ENCODE measurements around the gene RFTN2.
"Not testable (repeated sequence)": the region's sequence is repeated elsewhere in the genome, so short reads cannot be mapped to it uniquely, and the experiment has no call there.

Gene RFTN2

DNA sequence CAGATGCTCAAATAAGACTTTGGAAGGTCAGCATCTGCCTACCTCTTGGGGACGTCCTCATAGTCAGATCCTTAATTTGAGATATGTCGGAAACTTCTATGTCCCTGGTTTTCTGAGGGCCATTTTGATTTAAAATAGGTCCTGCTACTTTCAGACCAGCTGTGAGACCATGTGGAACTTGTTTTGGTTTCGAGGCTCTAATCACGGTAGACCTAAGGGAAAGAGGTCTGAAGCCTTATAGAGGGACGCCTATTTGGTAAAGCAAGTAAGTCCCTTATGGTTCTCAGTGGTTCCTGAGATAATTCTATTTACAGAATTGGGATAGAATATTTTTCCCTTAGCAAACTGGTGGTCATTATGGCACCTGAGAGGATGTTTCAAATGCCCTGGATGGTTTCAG lies 75.1 kb downstream of the RFTN2 start:
- Mint-ChIP-seq H3K4me1 (peaks cover 4% of the 10 kb centered on the region), H3K36me3 (ENCODE audit: low read depth) (no peaks in the 10 kb centered on the region), H3K27ac (no peak overlapping the region), H3K9me3 (no peaks in the 10 kb centered on the region), H3K27me3 (peaks cover 6% of the 10 kb centered on the region), H3K4me3 (no peak overlapping the region)
- no peak for DNase-seq
- no peak for ATAC-seq

DNA sequence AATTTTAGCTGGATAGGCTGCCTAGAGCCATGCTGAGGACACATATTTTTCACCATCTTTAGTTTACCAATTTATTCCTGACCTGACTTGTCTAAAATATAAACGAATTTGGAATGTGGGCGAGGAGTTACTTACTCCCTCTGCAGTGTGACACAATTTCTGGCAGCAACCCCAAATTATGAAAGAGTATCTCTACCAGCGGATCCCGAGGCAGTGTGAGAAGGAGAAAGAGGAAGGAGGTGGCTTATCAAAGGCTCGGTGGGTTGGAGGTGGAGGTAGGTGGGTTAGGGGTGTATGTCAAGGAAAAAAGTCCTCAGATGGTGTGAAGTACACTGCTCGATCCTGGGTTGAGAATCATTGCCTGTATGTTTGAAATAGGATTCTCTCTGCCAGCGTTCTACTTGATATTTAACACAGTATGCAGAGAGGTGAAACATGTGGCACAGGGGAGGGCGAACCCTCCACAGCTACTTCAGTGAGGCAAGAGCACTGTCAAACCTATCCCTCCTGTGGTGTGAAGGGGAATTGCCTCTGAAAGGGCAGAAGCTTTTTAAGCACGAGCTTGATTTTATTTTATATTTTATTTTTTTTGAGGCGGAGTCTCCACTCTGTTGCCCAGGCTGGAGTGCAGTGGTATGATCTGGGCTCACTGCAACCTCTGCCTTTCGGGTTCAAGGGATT lies 76.0 kb downstream of the RFTN2 start:
- ATAC-seq (peak; percentile 92), DNase-seq (peak; percentile 16)
- H3K36me3 Mint-ChIP-seq (ENCODE audit: low read depth), result no peaks in the 10 kb centered on the region
- no peaks in the 10 kb centered on the region for H3K9me3 Mint-ChIP-seq
- H3K4me1 Mint-ChIP-seq, result peaks cover 4% of the 10 kb centered on the region
- H3K27ac Mint-ChIP-seq, result no peak overlapping the region
- peaks cover 6% of the 10 kb centered on the region for H3K27me3 Mint-ChIP-seq
- H3K4me3 Mint-ChIP-seq, result peak overlapping the region; percentile 36

DNA sequence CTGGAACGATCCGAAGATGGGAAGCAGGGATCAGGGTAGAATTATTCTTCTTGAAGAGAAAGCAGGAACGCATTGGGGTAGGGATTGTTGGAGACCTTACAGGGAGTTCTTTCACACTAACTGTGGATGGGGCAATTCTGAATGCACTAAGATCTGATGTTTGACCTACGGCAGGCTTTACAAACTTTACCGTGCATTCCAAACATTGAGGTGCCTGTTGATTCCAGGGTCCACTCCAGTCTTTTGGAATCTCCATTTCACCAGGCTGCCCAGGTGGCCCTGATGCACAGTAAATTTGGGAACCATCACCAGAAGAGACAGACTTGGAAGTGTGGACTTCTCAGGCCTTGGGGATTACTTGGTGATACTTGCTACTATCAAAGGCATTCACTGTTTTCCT lies 76.9 kb downstream of the RFTN2 start:
- Mint-ChIP-seq H3K27ac (no peak overlapping the region), H3K36me3 (ENCODE audit: low read depth) (no peaks in the 10 kb centered on the region)
- no peak for ATAC-seq

DNA sequence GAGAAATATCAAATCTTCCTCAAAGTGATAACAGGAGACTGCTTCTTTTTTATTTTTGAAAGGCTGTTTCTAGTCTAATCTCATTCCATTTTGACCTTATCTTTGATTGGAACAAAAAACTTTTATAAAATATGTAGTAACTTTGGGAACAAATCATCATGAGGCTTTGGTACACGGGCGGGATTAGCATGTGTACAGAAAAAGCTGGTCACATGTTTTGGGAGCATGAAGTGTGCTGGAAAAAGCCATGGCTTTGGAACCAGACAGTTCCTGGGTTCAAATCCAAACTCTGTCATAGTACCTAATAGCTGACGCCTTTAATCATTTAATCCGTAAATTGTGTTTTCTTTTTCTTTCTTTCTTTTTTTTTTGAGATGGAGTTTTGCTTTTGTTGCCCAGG lies 78.2 kb downstream of the RFTN2 start:
- Mint-ChIP-seq H3K9me3 (no peaks in the 10 kb centered on the region), H3K4me3 (no peak overlapping the region), H3K4me1 (peaks cover 4% of the 10 kb centered on the region), H3K36me3 (ENCODE audit: low read depth) (no peaks in the 10 kb centered on the region), H3K27me3 (peaks cover 6% of the 10 kb centered on the region), H3K27ac (no peak overlapping the region)
- ATAC-seq (no peak), DNase-seq (no peak)

More for the DNA sequence above, 76.9 kb downstream of the RFTN2 start:
- Mint-ChIP-seq H3K9me3 (no peaks in the 10 kb centered on the region), H3K4me1 (peaks cover 4% of the 10 kb centered on the region), H3K4me3 (no peak overlapping the region), H3K27me3 (peaks cover 6% of the 10 kb centered on the region)
- DNase-seq, result no peak

DNA sequence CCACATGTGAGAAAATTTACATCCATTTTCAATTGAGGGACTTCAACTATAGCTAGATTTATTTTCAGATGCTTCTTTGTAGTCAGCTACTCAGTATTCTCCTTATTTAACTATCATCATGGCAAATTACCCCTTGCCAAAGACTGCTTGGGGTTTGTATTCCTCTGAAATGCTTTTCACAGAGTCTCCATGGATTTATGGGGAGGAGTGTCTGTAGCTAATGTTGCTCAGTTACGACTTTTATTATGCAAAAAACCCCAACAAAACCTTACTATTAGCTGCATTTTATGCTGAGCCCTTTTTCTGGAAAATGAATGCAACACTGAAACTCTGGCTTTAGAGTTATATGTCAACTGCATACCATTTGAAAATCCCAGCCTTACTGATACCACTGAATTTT lies 78.6 kb downstream of the RFTN2 start:
- ATAC-seq, result no peak

DNA sequence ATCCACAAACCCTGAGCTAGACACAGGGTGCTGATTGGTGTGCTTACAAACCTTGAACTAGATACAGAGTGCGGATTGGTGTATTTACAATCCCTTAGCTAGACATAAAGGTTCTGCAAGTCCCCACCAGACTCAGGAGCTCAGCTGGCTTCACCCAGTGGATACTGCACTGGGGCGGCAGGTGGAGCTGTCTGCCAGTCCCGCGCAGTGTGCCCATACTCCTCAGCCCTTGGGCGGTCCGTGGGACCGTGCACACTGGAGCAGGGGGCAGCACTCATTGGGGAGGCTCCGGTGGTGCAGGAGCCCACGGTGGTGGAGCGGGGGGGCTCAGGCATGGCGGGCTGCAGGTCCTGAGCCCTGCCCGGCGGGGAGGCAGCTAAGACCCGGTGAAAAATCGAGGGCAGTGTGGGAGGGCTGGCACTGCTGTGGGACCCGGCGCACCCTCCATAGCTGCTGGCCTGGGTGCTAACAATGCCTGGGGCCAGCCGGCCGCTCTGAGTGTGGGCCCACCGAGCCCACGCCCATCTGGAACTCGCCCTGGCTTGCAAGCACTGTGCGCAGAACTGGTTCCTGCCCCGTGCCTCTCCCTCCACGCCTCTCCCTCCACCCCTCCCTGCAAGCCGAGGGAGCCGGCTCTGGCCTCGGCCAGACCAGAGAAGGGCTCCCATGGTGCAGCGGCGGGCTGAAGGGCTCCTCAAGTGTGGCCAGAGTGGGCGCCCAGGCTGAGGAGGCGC lies 83.9 kb downstream of the RFTN2 start:
- H3K27ac Mint-ChIP-seq, result no peak overlapping the region
- H3K4me1 Mint-ChIP-seq, result no peaks in the 10 kb centered on the region
- DNase-seq (no peak), ATAC-seq (no peak)
- H3K9me3 Mint-ChIP-seq, result no peaks in the 10 kb centered on the region
- no peak overlapping the region for H3K4me3 Mint-ChIP-seq
- no peaks in the 10 kb centered on the region for H3K36me3 Mint-ChIP-seq (ENCODE audit: low read depth)
- H3K27me3 Mint-ChIP-seq, result peaks cover 11% of the 10 kb centered on the region

More for the DNA sequence above, 78.6 kb downstream of the RFTN2 start:
- Mint-ChIP-seq H3K9me3 (no peaks in the 10 kb centered on the region), H3K27me3 (peaks cover 6% of the 10 kb centered on the region), H3K4me1 (peaks cover 4% of the 10 kb centered on the region), H3K4me3 (no peak overlapping the region), H3K36me3 (ENCODE audit: low read depth) (no peaks in the 10 kb centered on the region), H3K27ac (no peak overlapping the region)
- no peak for DNase-seq

DNA sequence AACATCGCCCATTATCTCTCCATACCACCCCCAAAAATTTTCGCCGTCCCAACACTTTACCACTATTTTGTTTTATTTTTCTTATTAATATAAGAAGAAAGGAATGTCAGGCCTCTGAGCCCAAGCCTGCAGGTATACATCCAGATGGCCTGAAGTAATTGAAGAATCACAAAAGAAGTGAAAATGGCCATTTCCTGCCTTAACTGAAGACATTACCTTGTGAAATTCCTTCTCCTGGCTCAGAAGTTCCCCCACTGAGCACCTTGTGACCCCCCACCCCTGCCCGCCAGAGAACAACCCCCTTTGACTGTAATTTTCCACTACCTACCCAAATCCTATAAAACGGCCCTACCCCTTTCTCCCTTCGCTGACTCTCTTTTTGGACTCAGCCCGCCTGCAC lies 88.1 kb downstream of the RFTN2 start:
- not testable (repeated sequence) for ATAC-seq, DNase-seq

DNA sequence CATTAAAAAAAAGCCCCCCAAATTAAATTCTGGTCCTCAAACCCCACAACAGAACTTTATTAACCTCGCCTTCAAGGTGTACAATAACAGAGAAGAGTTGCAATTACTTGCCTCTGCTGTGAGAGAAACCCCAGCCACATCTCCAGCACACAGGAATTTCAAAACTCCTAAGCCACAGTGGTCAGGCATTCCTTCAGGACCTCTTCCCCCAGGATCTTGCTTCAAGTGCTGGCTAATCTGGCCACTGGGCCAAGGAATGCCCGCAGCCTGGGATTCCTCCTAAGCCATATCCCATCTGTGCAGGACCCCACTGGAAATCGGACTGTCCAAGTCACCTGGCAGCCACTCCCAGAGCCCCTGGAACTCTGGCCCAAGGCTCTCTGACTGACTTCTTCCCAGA lies 95.2 kb downstream of the RFTN2 start:
- H3K9me3 Mint-ChIP-seq; ATAC-seq; H3K27me3 Mint-ChIP-seq; DNase-seq; H3K36me3 Mint-ChIP-seq (ENCODE audit: low read depth); H3K27ac Mint-ChIP-seq; H3K4me3 Mint-ChIP-seq; H3K4me1 Mint-ChIP-seq: not testable (repeated sequence)

More for the DNA sequence above, 88.1 kb downstream of the RFTN2 start:
- H3K27me3 Mint-ChIP-seq, result peaks cover 11% of the 10 kb centered on the region
- not testable (repeated sequence) for H3K36me3 Mint-ChIP-seq (ENCODE audit: low read depth); H3K4me3 Mint-ChIP-seq; H3K4me1 Mint-ChIP-seq; H3K9me3 Mint-ChIP-seq; H3K27ac Mint-ChIP-seq

DNA sequence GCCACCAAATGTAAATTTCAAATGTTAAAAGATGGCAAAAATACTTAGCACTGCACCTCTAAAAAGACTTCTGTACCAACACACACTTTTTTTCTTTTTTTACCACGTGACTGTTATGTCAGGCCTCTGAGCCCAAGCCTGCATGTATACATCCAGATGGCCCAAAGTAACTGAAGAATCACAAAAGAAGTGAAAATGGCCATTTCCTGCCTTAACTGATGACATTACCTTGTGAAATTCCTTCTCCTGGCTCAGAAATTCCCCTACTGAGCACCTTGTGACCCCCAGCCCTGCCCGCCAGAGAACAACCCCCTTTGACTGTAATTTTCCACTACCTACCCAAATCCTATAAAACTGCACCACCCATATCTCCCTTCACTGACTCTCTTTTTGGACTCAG lies 97.1 kb downstream of the RFTN2 start:
- peaks cover 11% of the 10 kb centered on the region for H3K36me3 Mint-ChIP-seq (ENCODE audit: low read depth)
- not testable (repeated sequence) for H3K27ac Mint-ChIP-seq, H3K27me3 Mint-ChIP-seq, H3K4me1 Mint-ChIP-seq, H3K4me3 Mint-ChIP-seq, ATAC-seq, DNase-seq, H3K9me3 Mint-ChIP-seq

DNA sequence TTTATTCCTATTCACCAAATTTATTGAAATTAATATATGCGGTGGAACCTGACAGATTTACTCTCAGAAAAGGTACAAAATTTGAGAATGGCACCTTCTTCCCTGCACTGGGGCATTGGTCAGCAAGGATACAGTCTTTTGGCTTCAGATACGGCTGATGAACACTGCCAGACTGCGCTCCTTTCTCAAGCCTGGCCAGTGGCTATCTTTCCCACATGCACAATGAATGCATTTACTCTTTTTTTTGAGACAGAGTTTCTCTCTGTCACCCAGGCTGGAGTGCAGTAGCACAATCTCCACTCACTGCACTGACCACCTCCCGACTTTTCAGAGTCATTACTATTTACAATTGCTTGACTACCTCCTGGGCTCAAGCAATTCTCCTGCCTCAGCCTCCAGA lies 97.9 kb downstream of the RFTN2 start:
- no peak overlapping the region for H3K4me3 Mint-ChIP-seq
- no peaks in the 10 kb centered on the region for H3K27me3 Mint-ChIP-seq
- ATAC-seq, result no peak

DNA sequence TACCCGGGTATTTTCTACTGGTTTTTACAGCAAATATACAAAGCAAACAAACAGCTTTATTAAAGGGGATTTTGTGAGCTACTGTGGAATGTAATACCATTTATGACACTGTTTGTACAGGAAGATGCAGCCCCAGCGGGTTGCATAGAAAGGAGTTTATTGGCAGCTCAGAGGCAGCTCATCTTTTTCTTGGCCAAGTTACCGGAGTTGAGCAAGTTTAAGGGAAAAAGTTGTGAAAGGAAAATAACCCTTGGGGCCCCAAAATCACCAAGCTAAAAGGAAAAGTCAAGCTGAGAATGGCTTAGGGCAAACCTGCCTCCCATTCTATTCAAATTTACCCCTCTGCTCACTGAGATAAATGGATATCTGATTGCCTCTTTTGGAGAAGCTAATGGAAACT lies 98.8 kb downstream of the RFTN2 start:
- no peak for ATAC-seq
- no peaks in the 10 kb centered on the region for H3K4me1 Mint-ChIP-seq
- H3K9me3 Mint-ChIP-seq, result peaks cover 15% of the 10 kb centered on the region
- no peak overlapping the region for H3K27ac Mint-ChIP-seq
- no peak for DNase-seq
- H3K36me3 Mint-ChIP-seq (ENCODE audit: low read depth), result peaks cover 21% of the 10 kb centered on the region
- H3K27me3 Mint-ChIP-seq, result no peaks in the 10 kb centered on the region
- no peak overlapping the region for H3K4me3 Mint-ChIP-seq

More for the DNA sequence above, 97.9 kb downstream of the RFTN2 start:
- no peak overlapping the region for H3K27ac Mint-ChIP-seq
- H3K9me3 Mint-ChIP-seq, result peaks cover 12% of the 10 kb centered on the region
- DNase-seq, result no peak
- peaks cover 17% of the 10 kb centered on the region for H3K36me3 Mint-ChIP-seq (ENCODE audit: low read depth)
- H3K4me1 Mint-ChIP-seq, result no peaks in the 10 kb centered on the region

DNA sequence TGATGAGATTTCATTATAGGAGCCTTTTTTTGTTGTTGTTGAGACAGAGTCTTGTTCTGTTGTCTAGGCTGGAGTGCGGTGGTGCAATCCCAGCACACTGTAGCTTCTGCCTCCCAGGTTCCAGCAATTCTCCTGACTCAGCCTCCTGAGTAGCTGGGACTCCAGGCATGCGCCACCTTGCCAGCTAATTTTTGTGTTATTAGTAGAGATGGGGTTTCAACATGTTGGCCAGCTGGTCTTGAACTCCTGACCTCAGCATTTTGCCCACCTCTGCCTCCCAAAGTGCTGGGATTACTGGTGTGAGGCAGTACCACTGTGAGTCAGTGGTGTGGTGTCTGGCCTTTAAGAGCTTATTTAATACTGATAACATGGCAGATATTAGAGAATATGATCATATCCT lies 99.4 kb downstream of the RFTN2 start:
- no peaks in the 10 kb centered on the region for H3K27me3 Mint-ChIP-seq
- H3K27ac Mint-ChIP-seq, result no peak overlapping the region

DNA sequence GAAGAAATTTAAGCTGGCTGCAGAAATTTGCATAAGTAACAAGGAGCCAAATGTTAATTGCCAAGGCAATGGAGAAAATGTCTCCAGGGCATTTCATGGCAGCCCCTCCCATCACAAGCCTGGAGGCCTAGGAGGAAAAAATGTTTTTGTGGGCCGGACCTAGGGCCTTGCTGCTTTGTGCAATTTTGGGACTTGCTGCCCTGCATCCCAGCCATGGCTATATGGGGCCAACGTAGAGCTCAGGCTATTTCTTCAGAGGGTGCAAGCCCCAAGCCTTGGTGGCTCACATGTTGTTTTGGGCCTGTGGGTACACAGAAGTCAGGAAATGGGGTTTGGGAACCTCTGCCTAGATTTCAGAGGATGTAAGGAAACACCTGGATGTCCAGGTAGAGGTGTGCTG lies 101.8 kb downstream of the RFTN2 start:
- Mint-ChIP-seq H3K4me3 (no peak overlapping the region), H3K9me3 (peaks cover 15% of the 10 kb centered on the region), H3K4me1 (no peaks in the 10 kb centered on the region), H3K27me3 (no peaks in the 10 kb centered on the region), H3K36me3 (ENCODE audit: low read depth) (peaks cover 21% of the 10 kb centered on the region), H3K27ac (no peak overlapping the region)
- ATAC-seq, result no peak
- DNase-seq, result no peak

More for the DNA sequence above, 99.4 kb downstream of the RFTN2 start:
- Mint-ChIP-seq H3K36me3 (ENCODE audit: low read depth) (peaks cover 21% of the 10 kb centered on the region), H3K4me1 (no peaks in the 10 kb centered on the region), H3K4me3 (no peak overlapping the region), H3K9me3 (peaks cover 15% of the 10 kb centered on the region)
- DNase-seq, result no peak
- no peak for ATAC-seq

DNA sequence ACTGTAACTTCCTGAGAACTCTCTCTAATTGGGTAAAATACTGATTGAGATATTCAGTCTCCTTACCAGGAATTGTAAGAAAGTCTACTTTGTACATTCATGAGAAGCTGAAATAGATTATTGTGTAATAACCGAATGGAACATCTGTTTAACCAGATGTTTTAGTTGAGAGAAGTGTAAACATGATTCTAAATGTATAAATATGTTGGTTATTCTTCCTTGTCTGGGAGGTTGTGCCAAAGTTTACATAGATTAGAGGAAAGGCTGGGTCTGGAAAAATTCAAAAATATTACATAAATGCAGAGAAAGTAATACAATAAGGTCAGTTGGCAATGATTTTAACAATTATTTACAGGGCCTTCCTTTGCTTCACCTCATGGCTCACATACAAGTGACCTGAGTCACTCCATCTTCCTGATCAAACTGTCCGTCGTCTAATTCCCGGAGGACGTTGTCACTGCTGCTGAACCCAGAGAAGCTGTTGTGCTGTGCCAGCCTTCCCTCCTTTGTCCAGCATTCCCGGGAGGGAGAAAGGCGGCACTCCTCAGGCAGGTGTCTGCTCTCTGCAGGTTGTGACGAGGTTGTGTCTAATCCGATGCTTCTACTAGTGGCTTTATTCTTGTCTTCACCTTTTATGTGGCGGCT lies 103.6 kb downstream of the RFTN2 start:
- H3K27ac Mint-ChIP-seq, result no peak overlapping the region

DNA sequence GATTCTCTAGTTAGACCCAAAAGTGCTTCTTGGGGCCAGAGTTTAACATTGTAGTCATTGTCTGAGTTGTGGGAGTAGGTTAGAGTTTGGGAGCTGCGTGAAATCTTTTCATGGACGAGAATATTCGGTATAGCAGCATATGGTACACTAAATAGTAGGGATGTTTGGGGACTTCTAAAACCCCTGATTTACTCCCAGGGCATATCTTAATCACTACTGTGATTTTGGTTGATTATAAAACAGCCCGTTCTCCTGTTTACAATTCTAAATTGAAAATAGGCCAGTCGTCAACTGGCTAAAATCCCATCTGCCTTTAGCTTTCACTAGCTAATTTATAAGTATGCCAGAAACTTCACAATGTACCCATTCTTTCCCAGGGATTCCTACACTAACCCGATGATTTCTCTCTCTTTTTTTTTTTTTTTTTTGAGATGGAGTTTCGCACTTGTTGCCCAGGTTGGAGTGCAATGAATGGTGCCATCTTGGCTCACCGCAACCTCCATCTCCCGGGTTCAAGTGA lies 115.2 kb downstream of the RFTN2 start:
- Mint-ChIP-seq H3K27ac (no peak overlapping the region), H3K36me3 (ENCODE audit: low read depth) (peaks cover 27% of the 10 kb centered on the region), H3K4me1 (peaks cover 3% of the 10 kb centered on the region)

More for the DNA sequence above, 103.6 kb downstream of the RFTN2 start:
- no peak overlapping the region for H3K4me3 Mint-ChIP-seq
- peaks cover 25% of the 10 kb centered on the region for H3K36me3 Mint-ChIP-seq (ENCODE audit: low read depth)
- H3K27me3 Mint-ChIP-seq, result no peaks in the 10 kb centered on the region
- no peaks in the 10 kb centered on the region for H3K4me1 Mint-ChIP-seq
- peaks cover 15% of the 10 kb centered on the region for H3K9me3 Mint-ChIP-seq
- DNase-seq (no peak), ATAC-seq (no peak)

More for the DNA sequence above, 115.2 kb downstream of the RFTN2 start:
- Mint-ChIP-seq H3K4me3 (no peak overlapping the region), H3K9me3 (no peaks in the 10 kb centered on the region), H3K27me3 (no peaks in the 10 kb centered on the region)
- no peak for DNase-seq
- no peak for ATAC-seq

Data from activated naive CD8-positive, alpha-beta T cell treated with anti-CD3 and anti-CD28 coated beads, Interleukin-2, amount 50 U/mL, for 24 hours (primary cell).